GM13977 (cell line): ENCODE results near the gene POLR2I.

Source experiments
- DNase-seq: peaks from one replicate; pipeline ENCODE4 v3.0.0; 2012; ENCODE audit warnings: low spot score
- in situ Hi-C: fragments of 300-500 bp; cut with MboI; formaldehyde crosslinking; loops from one replicate; pipeline ENCODE4 v1.12.0; 2022; ENCODE audit warnings: low sequenced_read_pairs, low pct_unique_long_range_greater_than_20kb, mixed read lengths, inconsistent platforms; ENCODE audit not compliant: unreplicated experiment
- TF ChIP-seq, protein P1 (sequence below): IDR thresholded peaks from 2 replicates; pipeline ENCODE4 v1.5.1; 2012; ENCODE audit warnings: mild to moderate bottlenecking, control low read depth; ENCODE audit not compliant: insufficient read depth; ENCODE audit errors: extremely low read depth, missing control alignments

The POLR2I gene

DNA sequence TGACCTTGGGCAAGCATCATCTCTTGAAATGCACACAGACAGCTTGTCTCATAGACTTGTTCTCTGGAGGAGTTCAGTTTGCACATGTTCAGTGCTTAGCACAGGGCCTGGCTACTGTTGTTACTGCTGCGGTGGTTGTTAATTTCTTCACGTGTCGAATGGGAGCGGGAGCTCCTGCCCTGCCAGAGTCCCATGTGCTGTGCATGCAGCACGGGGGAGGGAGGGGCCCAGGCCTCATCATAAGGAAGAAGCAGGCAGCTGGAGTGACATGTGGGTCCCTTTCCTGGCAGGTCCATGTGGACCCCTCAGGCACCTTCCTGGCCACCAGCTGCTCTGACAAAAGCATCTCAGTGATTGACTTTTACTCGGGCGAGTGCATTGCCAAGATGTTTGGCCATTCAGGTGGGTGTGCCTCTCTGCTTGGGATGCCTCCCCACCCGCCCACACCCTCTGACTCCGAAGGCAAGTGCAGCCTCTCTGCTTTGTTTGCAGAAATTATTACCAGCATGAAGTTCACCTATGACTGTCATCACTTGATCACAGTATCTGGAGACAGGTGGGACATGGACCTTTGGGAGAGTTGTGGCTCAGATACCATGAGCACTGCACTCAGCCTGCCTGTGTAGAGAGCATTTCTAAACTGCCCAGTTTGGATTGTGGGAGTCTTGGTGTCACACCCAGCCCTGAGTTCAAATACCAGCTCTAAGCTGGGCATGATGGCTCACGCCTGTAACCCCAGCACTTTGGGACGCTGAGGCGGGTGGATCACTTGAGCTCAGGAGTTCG lies 23.6 kb downstream of the POLR2I start:
- TF ChIP-seq, protein P1, sequence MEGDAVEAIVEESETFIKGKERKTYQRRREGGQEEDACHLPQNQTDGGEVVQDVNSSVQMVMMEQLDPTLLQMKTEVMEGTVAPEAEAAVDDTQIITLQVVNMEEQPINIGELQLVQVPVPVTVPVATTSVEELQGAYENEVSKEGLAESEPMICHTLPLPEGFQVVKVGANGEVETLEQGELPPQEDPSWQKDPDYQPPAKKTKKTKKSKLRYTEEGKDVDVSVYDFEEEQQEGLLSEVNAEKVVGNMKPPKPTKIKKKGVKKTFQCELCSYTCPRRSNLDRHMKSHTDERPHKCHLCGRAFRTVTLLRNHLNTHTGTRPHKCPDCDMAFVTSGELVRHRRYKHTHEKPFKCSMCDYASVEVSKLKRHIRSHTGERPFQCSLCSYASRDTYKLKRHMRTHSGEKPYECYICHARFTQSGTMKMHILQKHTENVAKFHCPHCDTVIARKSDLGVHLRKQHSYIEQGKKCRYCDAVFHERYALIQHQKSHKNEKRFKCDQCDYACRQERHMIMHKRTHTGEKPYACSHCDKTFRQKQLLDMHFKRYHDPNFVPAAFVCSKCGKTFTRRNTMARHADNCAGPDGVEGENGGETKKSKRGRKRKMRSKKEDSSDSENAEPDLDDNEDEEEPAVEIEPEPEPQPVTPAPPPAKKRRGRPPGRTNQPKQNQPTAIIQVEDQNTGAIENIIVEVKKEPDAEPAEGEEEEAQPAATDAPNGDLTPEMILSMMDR = no peak
- in situ Hi-C loops = no loop called here
- no peak for DNase-seq

DNA sequence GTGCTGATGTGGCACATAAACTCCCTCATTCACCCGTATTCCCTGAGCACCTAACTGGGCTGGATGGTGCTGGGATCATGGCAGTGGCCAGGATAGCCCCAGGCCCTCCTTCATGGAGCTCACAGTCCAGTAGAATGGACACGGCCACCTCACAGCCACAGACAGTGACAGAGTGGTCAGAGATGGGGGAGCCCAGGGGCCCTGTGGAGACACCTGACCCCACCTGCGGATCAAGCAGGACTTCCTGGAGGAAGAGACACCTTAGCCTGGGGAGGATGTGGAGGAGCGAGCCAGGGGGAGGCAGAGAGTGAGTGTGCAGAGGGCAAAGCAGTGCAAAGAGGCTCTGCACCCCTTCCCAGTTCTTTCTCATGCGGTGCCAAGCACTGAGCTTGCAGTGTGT lies 24.8 kb downstream of the POLR2I start:
- DNase-seq = no peak
- in situ Hi-C loops = no loop called here
- TF ChIP-seq, protein P1 = no peak

DNA sequence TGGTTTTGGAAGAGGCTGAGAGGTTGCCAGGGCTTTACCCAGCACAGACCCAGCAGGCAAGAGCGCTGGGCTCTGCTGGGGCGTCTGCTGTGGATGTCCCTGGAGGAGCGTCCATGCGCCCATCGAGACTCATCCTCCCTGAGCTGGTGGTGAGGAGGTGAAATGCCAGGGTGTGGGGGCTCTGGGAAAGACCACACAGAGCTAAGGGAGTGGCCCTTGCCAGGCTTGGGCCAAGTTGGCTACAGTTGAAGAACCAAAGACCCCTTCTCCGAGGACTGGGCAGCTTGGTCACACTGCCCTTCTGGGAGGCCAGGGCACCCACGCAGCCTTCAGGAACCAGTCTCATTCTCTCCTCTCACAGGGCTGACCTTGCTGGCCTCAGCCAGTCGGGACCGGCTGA lies 28.3 kb downstream of the POLR2I start:
- TF ChIP-seq, protein P1 = no peak
- in situ Hi-C loops = no loop called here
- DNase-seq = no peak

DNA sequence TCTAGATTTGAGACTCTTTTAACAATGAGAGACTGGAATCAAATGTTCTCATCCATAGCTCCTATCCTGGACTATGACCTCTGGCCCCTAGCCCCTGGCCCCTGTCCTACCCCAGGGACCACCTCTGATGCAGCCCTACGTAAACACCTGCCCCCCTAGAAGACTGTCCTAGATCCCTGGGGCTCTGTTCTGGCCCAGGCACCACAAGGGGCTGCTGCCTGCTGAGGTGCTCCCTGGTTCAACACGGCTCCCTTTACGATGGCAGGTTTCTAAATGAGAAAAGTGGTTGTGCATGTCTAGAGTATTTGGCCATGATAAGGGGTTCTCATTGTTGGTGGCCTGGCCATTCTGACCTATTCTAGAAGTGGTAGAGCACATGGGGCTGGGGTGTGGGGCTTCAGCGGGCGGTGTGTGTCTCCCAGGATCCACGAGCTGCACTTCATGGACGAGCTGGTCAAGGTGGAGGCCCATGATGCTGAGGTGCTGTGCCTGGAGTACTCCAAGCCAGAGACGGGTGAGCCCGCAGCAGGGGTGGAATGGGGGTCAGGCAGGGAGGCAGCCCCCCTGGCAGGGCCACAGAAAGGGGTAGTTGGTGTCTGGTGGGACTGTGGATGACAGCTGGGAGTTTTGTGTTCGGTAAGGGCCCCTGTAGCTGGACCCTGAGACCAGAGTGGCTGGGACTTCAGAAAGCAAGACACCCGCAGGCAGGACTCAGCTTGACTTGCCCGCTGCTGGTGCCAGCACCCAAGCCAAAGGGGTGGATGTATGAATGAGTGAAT lies 30.3 kb downstream of the POLR2I start:
- in situ Hi-C loops = no loop called here
- TF ChIP-seq, protein P1 = no peak

DNA sequence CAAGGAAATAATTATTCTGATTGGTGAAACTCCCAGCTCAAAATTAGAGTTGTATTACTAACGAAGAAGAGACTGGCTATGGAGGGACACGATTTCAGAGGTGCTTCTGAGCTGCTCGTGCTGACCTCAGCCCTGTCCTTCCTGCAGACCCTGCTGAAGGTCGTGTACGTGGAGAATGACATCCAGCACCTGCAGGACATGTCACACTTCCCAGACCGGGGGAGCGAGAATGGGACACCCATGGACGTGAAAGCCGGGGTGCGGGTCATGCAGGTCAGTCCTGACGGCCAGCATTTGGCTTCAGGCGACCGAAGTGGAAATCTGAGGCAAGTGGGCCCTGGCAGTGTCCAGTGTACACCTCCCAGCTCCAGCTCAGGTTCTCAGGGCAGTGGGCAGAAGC lies 31.8 kb downstream of the POLR2I start:
- TF ChIP-seq, protein P1 = no peak
- in situ Hi-C loops = no loop called here
- no peak for DNase-seq

More for the DNA sequence above, 30.3 kb downstream of the POLR2I start:
- DNase-seq = no peak

DNA sequence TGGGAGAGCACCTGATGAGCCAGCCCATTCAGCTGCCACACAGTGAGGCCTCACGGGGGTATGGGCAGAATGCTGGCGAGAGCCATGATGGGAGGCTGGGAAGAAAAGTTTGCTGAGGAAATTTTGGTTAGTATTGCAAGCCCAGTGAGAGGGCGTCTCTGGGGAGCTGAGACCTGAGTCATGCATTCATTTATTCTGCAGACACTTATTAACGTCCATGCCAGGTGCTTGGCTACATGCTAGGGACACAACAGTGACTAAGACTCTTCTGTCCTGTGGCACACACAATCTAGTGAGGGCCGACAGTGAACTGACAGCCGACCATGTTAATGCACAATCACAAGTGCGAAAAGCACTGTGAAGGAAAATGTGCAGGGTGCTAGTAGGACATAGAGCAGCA lies 32.8 kb downstream of the POLR2I start:
- no peak for DNase-seq
- TF ChIP-seq, protein P1 = no peak
- in situ Hi-C loops = no loop called here
